Upper lobe of left lung (tissue), 6 donors: ENCODE measurements around the gene CERK. TPM values are rescaled to one million over a fixed set of nuclear protein-coding genes. Genes with fewer than 3 reads are reported as not detected.

Experiments used
- ATAC-seq, 2 donors: fragments of 200-7000 bp; cut with Tn5 transposase; one replicate each; pipeline ENCODE4 v1.9.1; 2022; ENCODE audit warnings: mild to moderate bottlenecking in 2 of 2, moderate library complexity in 2 of 2; ENCODE audit not compliant: low FRiP score in 2 of 2
- DNase-seq, 2 donors: peaks; one replicate each; pipeline ENCODE4 v3.0.0-alpha.2; 2019 to 2020
- H3K27ac ChIP-seq, 4 donors: fragments of 200-600 bp; sonication (generic); one replicate each; pipeline ENCODE4 v1.5.1; 2016 to 2019
- H3K27me3 ChIP-seq, 4 donors: fragments of 200-600 bp; sonication (generic); one replicate each; pipeline ENCODE4 v1.5.1; 2017 to 2019
- H3K36me3 ChIP-seq, 4 donors: fragments of 200-600 bp; sonication (generic); one replicate each; pipeline ENCODE4 v1.5.1; 2016 to 2019
- H3K4me1 ChIP-seq, 4 donors: fragments of 200-600 bp; sonication (generic); one replicate each; pipeline ENCODE4 v1.5.1; 2018 to 2019
- H3K4me3 ChIP-seq, 4 donors: fragments of 200-600 bp; sonication (generic); one replicate each; pipeline ENCODE4 v1.5.1; 2017 to 2019; ENCODE audit warnings: mild to moderate bottlenecking in 2 of 4, moderate library complexity in 1 of 4
- H3K9me3 ChIP-seq, 4 donors: fragments of 200-600 bp; sonication (generic); one replicate each; pipeline ENCODE4 v1.5.1; 2018 to 2019
- CTCF ChIP-seq, 6 experiments: fragments of 450-650 bp in 4 of 6; fragments of 200-600 bp in 2 of 6; sonication (generic) in 2 of 6; IDR thresholded peaks; one replicate each; pipeline ENCODE4 v1.5.1; 2016 to 2019; ENCODE audit warnings: antibody characterized with exemption in 6 of 6
- EP300 ChIP-seq, 4 donors: sonication (generic); formaldehyde crosslinking; IDR thresholded peaks; one replicate each; pipeline ENCODE4 v1.5.1; 2017; ENCODE audit warnings: antibody characterized with exemption in 4 of 4, control low read depth in 2 of 4
- POLR2A ChIP-seq, 4 donors: fragments of 450-650 bp; IDR thresholded peaks; one replicate each; pipeline ENCODE4 v1.5.1; 2016 to 2017; ENCODE audit warnings: antibody characterized with exemption in 4 of 4, mild to moderate bottlenecking in 2 of 4
- POLR2AphosphoS5 ChIP-seq, 2 donors: sonication (generic); formaldehyde crosslinking; IDR thresholded peaks; one replicate each; pipeline ENCODE4 v1.5.1; 2017; ENCODE audit warnings: antibody characterized with exemption in 2 of 2
- WGBS, 2 donors: methylation state at CpG; one replicate each; pipeline ENCODE4 v1.1.5; 2017 to 2018; 5-methylcytosine and 5-hydroxymethylcytosine counted together
- total RNA-seq, 6 donors: library from RNA; depleted of rRNA in 4 of 6; stranded (reverse); fragments of >200 nt in 4 of 6; gene quantifications; one replicate each; pipeline versions ENCODE4 v1.1.0 to v1.2.1, GENCODE V29; 2016 to 2021
- donor health status: DM: no; HTN: no; CAD: no; lungs with moderate emphysema.
- donor health status: DM: no; HTN: yes; CAD: no; lungs with severe emphysema.

Gene CERK
- total RNA-seq, 6 donors from 2014 or later, result 26.9 to 55.5 (median 32.7) TPM

- ATAC-seq (no peak), DNase-seq (peak in 1 of 2 donors; percentile 32)
- 90 to 95% methylated on average over 4 to 20 of the region's 20 CpGs for WGBS, 2 donors
- Histone ChIP-seq H3K36me3 (no peaks in the 10 kb centered on the region), H3K27me3 (no peaks in the 10 kb centered on the region), H3K4me1 (peaks cover 34 to 42% (median 37%) of the 10 kb centered on the region in 4 donors), H3K27ac (peak overlapping the region in 2 of 4 donors; percentile 60 to 70), H3K4me3 (no peak overlapping the region), H3K9me3 (no peaks in the 10 kb centered on the region)
- TF ChIP-seq CTCF (IDR thresholded peaks at IDR 0.05) (no peak), POLR2AphosphoS5 (IDR thresholded peaks at IDR 0.05) (no peak)
Observed at GRCh38 chr22:46748206-46748907, 10.3 kb upstream of the CERK start.

- TF ChIP-seq EP300 (IDR thresholded peaks at IDR 0.05) (no peak), POLR2A (IDR thresholded peaks at IDR 0.05) (no peak), CTCF (IDR thresholded peaks at IDR 0.05) (no peak), POLR2AphosphoS5 (IDR thresholded peaks at IDR 0.05) (no peak)
- H3K27ac ChIP-seq, result no peak overlapping the region
- ATAC-seq, result no peak
- DNase-seq, result no peak
- no peaks in the 10 kb centered on the region for H3K27me3 ChIP-seq
- peaks cover 30 to 38% (median 32%) of the 10 kb centered on the region in 4 donors for H3K4me1 ChIP-seq
- H3K36me3 ChIP-seq, result no peaks in the 10 kb centered on the region
- H3K4me3 ChIP-seq, result no peak overlapping the region
- WGBS, 2 donors, result 80 to 83% methylated on average over 8 of the region's 8 CpGs
- H3K9me3 ChIP-seq, result no peaks in the 10 kb centered on the region
Observed at GRCh38 chr22:46747646-46748045, 9.6 kb upstream of the CERK start.

GRCh38 chr22:46746620-46747019 lies 8.6 kb upstream of the CERK start:
- no peak for TF ChIP-seq EP300 (IDR thresholded peaks at IDR 0.05)
- TF ChIP-seq CTCF (IDR thresholded peaks at IDR 0.05), result no peak
- no peak for TF ChIP-seq POLR2A (IDR thresholded peaks at IDR 0.05)
- no peak for TF ChIP-seq POLR2AphosphoS5 (IDR thresholded peaks at IDR 0.05)
- Histone ChIP-seq H3K9me3 (no peaks in the 10 kb centered on the region), H3K27ac (no peak overlapping the region), H3K4me1 (peaks cover 30 to 38% (median 34%) of the 10 kb centered on the region in 4 donors), H3K27me3 (no peaks in the 10 kb centered on the region), H3K36me3 (no peaks in the 10 kb centered on the region), H3K4me3 (no peak overlapping the region)
- WGBS, 2 donors, result 85% methylated on average over 8 to 11 of the region's 11 CpGs
- ATAC-seq (no peak), DNase-seq (no peak)

- H3K9me3 ChIP-seq, result no peaks in the 10 kb centered on the region
- H3K27me3 ChIP-seq, result no peaks in the 10 kb centered on the region
- WGBS, 2 donors, result 75 to 81% methylated on average over 5 of the region's 5 CpGs
- DNase-seq (no peak), ATAC-seq (no peak)
- H3K4me1 ChIP-seq, result peaks cover 26 to 33% (median 30%) of the 10 kb centered on the region in 4 donors
- no peak overlapping the region for H3K27ac ChIP-seq
- no peak overlapping the region for H3K4me3 ChIP-seq
- H3K36me3 ChIP-seq, result no peaks in the 10 kb centered on the region
- TF ChIP-seq EP300 (IDR thresholded peaks at IDR 0.05) (no peak), CTCF (IDR thresholded peaks at IDR 0.05) (no peak), POLR2A (IDR thresholded peaks at IDR 0.05) (no peak), POLR2AphosphoS5 (IDR thresholded peaks at IDR 0.05) (no peak)
Observed at GRCh38 chr22:46746192-46746591, 8.1 kb upstream of the CERK start.

- Histone ChIP-seq H3K4me3 (no peak overlapping the region), H3K27me3 (no peaks in the 10 kb centered on the region), H3K27ac (no peak overlapping the region), H3K4me1 (peaks cover 12 to 18% (median 15%) of the 10 kb centered on the region in 4 donors), H3K9me3 (no peaks in the 10 kb centered on the region), H3K36me3 (no peaks in the 10 kb centered on the region)
- WGBS, 2 donors, result 88 to 91% methylated on average over 6 of the region's 6 CpGs
- DNase-seq, result no peak
- TF ChIP-seq EP300 (IDR thresholded peaks at IDR 0.05) (no peak), CTCF (IDR thresholded peaks at IDR 0.05) (no peak), POLR2A (IDR thresholded peaks at IDR 0.05) (no peak), POLR2AphosphoS5 (IDR thresholded peaks at IDR 0.05) (no peak)
- no peak for ATAC-seq
Observed at GRCh38 chr22:46744581-46744980, 6.5 kb upstream of the CERK start.
